Activated CD4-positive, alpha-beta T cell treated with anti-CD3 and anti-CD28 coated beads for 36 hours (primary cell): Measurements from ENCODE around the gene TTC17. TPM values are rescaled to one million over a fixed set of nuclear protein-coding genes. Genes with fewer than 3 reads are reported as not detected.
A peak's percentile ranks its signal among the peaks of the same experiment; 100 is the strongest.
"Not testable (repeated sequence)": the region's sequence is repeated elsewhere in the genome, so short reads cannot be mapped to it uniquely, and the experiment has no call there.

ENCODE experiments used
- ATAC-seq: fragments of 200-7000 bp; cut with Tn5 transposase; one replicate; pipeline ENCODE4 v1.10.0; 2021; ENCODE audit warnings: mild to moderate bottlenecking, moderate library complexity
- CTCF ChIA-PET: fragments of 350-600 bp; sonication (Branson Sonifier 250); formaldehyde crosslinking; loops from one replicate; lab custom pipeline; 2021; ENCODE audit warnings: antibody characterized with exemption; lab: Charles Lee
- POLR2A ChIA-PET: fragments of 350-600 bp; sonication (Branson Sonifier 250); formaldehyde crosslinking; loops from one replicate; lab custom pipeline; 2021; ENCODE audit warnings: antibody characterized with exemption, inconsistent platforms; lab: Charles Lee
- DNase-seq: peaks from one replicate; pipeline ENCODE4 v3.0.0-alpha.2; 2020
- H3K27ac Mint-ChIP-seq: one replicate; pipeline ENCODE4 v1.8.0; 2021; ENCODE audit warnings: mixed read lengths
- H3K27me3 Mint-ChIP-seq: one replicate; pipeline ENCODE4 v1.8.0; 2021; ENCODE audit warnings: mixed read lengths
- H3K36me3 Mint-ChIP-seq: one replicate; pipeline ENCODE4 v1.8.0; 2021; ENCODE audit warnings: low read depth, mixed read lengths
- H3K4me1 Mint-ChIP-seq: one replicate; pipeline ENCODE4 v1.8.0; 2021; ENCODE audit warnings: mixed read lengths
- H3K4me3 Mint-ChIP-seq: one replicate; pipeline ENCODE4 v1.8.0; 2021; ENCODE audit warnings: mild to moderate bottlenecking, moderate library complexity, mixed read lengths
- H3K9me3 Mint-ChIP-seq: one replicate; pipeline ENCODE4 v1.8.0; 2021; ENCODE audit warnings: low read depth, mixed read lengths
- intact Hi-C, 2 experiments: fragments of 100-400 bp; cut with DNase I in 1 of 2; cut with micrococcal nuclease in 1 of 2; formaldehyde crosslinking; loops; one replicate each; pipeline versions ENCODE4 v1.14.2 to v1.15.1; 2022 to 2024; cut with DNase I, micrococcal nuclease
- total RNA-seq, 2 experiments: library from RNA; stranded (reverse); gene quantifications; one replicate each; pipeline ENCODE4 v1.2.3, GENCODE V29; 2021

The TTC17 gene, protein sequence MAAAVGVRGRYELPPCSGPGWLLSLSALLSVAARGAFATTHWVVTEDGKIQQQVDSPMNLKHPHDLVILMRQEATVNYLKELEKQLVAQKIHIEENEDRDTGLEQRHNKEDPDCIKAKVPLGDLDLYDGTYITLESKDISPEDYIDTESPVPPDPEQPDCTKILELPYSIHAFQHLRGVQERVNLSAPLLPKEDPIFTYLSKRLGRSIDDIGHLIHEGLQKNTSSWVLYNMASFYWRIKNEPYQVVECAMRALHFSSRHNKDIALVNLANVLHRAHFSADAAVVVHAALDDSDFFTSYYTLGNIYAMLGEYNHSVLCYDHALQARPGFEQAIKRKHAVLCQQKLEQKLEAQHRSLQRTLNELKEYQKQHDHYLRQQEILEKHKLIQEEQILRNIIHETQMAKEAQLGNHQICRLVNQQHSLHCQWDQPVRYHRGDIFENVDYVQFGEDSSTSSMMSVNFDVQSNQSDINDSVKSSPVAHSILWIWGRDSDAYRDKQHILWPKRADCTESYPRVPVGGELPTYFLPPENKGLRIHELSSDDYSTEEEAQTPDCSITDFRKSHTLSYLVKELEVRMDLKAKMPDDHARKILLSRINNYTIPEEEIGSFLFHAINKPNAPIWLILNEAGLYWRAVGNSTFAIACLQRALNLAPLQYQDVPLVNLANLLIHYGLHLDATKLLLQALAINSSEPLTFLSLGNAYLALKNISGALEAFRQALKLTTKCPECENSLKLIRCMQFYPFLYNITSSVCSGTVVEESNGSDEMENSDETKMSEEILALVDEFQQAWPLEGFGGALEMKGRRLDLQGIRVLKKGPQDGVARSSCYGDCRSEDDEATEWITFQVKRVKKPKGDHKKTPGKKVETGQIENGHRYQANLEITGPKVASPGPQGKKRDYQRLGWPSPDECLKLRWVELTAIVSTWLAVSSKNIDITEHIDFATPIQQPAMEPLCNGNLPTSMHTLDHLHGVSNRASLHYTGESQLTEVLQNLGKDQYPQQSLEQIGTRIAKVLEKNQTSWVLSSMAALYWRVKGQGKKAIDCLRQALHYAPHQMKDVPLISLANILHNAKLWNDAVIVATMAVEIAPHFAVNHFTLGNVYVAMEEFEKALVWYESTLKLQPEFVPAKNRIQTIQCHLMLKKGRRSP
- 10 to 100 TPM; 50.0 to 57.9 TPM for total RNA-seq

DNA sequence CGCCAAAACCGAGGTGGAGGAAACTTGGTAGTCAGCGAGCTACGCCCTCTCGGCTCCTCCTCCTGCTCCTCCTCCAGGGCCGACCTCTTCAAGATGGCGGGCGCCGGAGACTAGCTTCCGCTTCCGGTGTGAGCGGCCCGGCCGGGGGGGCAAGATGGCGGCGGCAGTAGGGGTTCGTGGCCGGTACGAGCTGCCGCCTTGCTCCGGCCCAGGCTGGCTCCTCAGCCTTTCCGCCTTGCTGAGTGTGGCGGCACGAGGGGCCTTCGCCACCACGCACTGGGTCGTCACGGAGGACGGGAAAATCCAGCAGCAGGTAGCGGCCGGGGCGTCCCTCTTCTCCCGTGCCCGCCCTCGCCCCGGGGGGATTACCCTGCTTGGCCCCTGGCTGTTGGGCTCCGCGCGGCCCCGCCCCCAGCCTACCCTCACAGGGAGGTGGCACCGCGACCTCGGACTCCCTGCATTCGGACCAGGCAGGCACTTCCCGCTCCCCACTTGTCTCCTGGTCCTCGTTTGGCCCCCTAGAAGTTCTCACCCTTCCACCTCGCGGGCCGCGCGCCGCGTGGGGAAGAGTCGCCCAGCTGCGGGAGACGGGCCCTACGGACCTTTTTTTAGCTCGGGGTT is at the start of gene TTC17:
TSS of gene TTC17 (plus strand) at position 120 of the 621 bp plus-strand sequence. CDS start at position 155, 35 bp downstream.
- ChIA-PET POLR2A (interaction anchor here (1.5 to 1.8 kb wide), 4 partner anchors 9 to 321 kb away, joined by 6 to 15 read pairs (median 8); partner anchors contain the start of genes API5 and HSD17B12), CTCF (interaction anchor here (0.7 to 2.5 kb wide), 6 partner anchors 16 to 60 kb away, joined by 3 to 20 read pairs (median 3); partner anchors contain the start of gene API5)
- peak within 1 kb of the TSS; percentile 99 for H3K27ac Mint-ChIP-seq
- peak; percentile 97 for DNase-seq
- intact Hi-C loops, result loop anchor here (1.0 to 2.0 kb wide), 4 partner anchors 20 to 708 kb away; partner anchors contain the start of genes HSD17B12 (in 2 of the 2) and ACCS (in 1 of the 2)
- peaks cover 15% of the 10 kb centered on the region for H3K36me3 Mint-ChIP-seq
- peak within 1 kb of the TSS; percentile 98 for H3K4me3 Mint-ChIP-seq
- no peaks in the 10 kb centered on the region for H3K9me3 Mint-ChIP-seq
- H3K27me3 Mint-ChIP-seq, result no peaks in the 10 kb centered on the region
- H3K4me1 Mint-ChIP-seq, result peaks cover 45% of the 10 kb centered on the region
- ATAC-seq, result peak; percentile 96

DNA sequence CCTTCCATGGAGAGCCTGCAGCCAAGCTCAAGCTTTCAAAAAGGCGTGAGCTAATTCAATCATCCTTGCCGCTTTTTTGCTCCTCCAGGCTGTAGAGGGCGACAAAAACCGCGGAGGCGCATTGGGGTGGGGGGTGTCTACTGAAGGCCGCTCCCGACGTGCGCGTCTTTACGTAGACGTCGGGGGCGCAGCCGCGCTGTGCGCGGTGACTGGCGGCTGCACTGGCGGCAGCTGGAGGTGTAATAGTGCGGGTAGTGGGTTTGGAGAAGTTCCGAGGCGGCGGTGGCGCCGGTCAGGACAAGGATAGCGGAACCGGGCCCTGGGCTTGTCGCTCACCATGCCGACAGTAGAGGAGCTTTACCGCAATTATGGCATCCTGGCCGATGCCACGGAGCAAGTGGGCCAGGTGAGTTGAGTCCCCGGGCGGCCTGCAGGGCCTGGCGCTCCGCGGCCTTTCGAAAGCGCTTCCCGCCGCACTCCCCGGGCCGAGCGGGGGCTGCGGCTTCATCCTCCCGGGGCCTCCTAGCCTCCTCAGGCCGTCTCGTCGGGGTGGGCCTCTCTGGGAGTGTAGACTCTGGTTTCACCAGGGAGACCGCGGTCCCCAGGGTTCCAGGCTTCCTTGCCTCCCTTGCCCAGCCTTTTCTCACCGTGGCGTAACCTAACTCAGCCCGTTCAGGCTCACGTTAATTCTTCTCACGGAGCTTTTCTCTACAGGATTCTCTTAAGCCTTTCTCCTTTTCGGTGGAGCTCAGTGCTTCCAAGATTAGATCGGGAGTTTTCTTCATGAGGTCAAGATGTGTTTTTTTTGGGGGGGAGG is 46.7 kb upstream of the TTC17 start, which contains the start of gene API5:
TSS of gene API5 (plus strand) at position 206 of the 817 bp plus-strand sequence. CDS start at position 338, 132 bp downstream.
- H3K4me3 Mint-ChIP-seq, result peak within 1 kb of the TSS; percentile 95
- intact Hi-C loops, result loop anchor here (1.0 to 5.0 kb wide), 8 partner anchors 46 to 570 kb away; partner anchors contain the start of genes HSD17B12 (in 2 of the 2), TTC17 (in 2 of the 2) and ALKBH3 (in 1 of the 2)
- ChIA-PET POLR2A (interaction anchor here (0.6 to 1.9 kb wide), 6 partner anchors 45 to 568 kb away, joined by 3 to 15 read pairs (median 3); partner anchors contain the start of genes HSD17B12 and TTC17), CTCF (interaction anchor here (0.6 to 2.2 kb wide), 13 partner anchors 11 to 107 kb away, joined by 3 to 20 read pairs (median 5); partner anchors contain the start of gene TTC17)
- peaks cover 42% of the 10 kb centered on the region for H3K4me1 Mint-ChIP-seq
- peak within 1 kb of the TSS; percentile 96 for H3K27ac Mint-ChIP-seq
- no peaks in the 10 kb centered on the region for H3K9me3 Mint-ChIP-seq
- H3K36me3 Mint-ChIP-seq, result peaks cover 9% of the 10 kb centered on the region
- peak; percentile 97 for ATAC-seq
- no peaks in the 10 kb centered on the region for H3K27me3 Mint-ChIP-seq
- DNase-seq, result peak; percentile 97

DNA sequence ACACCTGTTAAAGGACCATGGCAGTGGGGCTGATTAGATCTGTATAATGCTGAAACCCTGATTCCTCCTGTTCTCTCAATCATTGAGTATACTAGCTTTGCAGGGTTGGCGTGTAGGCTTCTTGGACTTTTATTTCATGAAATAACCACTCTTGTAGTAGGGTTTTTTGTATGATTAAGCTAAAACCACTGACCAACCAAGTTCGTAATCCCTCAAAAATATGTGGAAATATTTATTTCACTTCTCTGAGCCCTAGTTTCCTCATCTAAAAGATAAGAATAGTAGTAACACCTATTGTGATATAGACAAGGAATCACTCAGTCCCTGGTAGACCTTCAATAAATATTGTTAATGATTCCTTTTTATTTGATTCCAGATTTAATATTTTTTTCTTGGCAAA is 42.8 kb upstream of the TTC17 start:
- CTCF ChIA-PET, result no interaction called here
- peaks cover 22% of the 10 kb centered on the region for H3K36me3 Mint-ChIP-seq
- peaks cover 42% of the 10 kb centered on the region for H3K4me1 Mint-ChIP-seq
- intact Hi-C loops, result loop anchor here in 1 of 2 experiments (2.0 kb wide), 1 partner anchor 103 kb away; no protein-coding TSS in a partner anchor
- peak overlapping the region; percentile 44 for H3K27ac Mint-ChIP-seq
- no peaks in the 10 kb centered on the region for H3K9me3 Mint-ChIP-seq
- no peak for ATAC-seq
- DNase-seq, result no peak
- POLR2A ChIA-PET, result no interaction called here
- H3K4me3 Mint-ChIP-seq, result no peak overlapping the region
- H3K27me3 Mint-ChIP-seq, result no peaks in the 10 kb centered on the region

DNA sequence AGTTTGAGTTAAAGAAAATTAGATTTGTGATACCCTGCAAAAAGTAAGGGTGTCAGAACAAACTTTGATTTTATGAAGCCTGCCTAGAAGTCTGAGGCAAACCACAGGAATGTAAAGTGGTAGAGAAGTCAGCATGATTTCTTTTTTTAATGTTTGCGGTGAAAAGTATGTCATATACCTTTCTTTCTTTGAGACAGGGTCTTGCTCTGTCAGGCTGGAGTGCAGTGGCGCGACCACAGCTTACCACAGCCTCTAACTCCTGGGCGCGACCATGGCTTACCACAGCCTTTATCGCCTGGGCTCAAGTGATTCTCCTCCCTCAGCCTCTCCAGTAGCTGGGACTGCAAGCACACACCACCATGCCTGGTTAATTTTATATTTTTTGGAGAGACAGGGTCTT is 42.3 kb upstream of the TTC17 start:
- Mint-ChIP-seq H3K4me3 (no peak overlapping the region), H3K36me3 (peaks cover 23% of the 10 kb centered on the region), H3K4me1 (peaks cover 41% of the 10 kb centered on the region), H3K9me3 (no peaks in the 10 kb centered on the region), H3K27ac (no peak overlapping the region), H3K27me3 (no peaks in the 10 kb centered on the region)
- ATAC-seq, result no peak
- peak; percentile 46 for DNase-seq
- ChIA-PET CTCF (interaction anchor here (0.7 kb wide), 1 partner anchor 776 kb away, joined by 3 read pairs; no protein-coding TSS in a partner anchor), POLR2A (no interaction called here)
- intact Hi-C loops, result loop anchor here in 1 of 2 experiments (2.0 kb wide), 1 partner anchor 102 kb away; no protein-coding TSS in a partner anchor

DNA sequence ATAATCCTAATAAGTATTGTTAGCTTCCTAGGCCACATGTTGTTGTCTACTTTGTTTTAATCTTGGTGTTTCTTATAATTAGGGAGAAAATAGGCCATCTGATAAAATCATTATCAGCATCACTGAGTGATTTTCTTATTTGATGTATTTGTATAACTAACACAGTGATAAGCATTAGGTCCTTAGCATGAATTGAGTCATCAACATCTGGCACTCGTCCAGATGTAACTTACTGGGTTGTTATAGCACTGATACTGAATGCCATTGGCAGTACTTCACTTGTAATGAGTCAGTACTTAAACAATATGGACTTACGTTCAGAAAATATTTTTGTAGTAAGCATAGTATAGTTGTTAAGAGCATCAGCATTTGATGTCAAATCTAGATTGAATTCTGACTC is 30.7 kb upstream of the TTC17 start:
- ATAC-seq (no peak), DNase-seq (no peak)
- Mint-ChIP-seq H3K4me1 (no peaks in the 10 kb centered on the region), H3K4me3 (no peak overlapping the region), H3K27me3 (no peaks in the 10 kb centered on the region), H3K27ac (no peak overlapping the region), H3K9me3 (no peaks in the 10 kb centered on the region), H3K36me3 (peaks cover 57% of the 10 kb centered on the region)
- intact Hi-C loops, result no loop called here
- ChIA-PET POLR2A (no interaction called here), CTCF (interaction anchor here (1.5 kb wide), 1 partner anchor 16 kb away, joined by 8 read pairs; the partner anchor contains the start of gene API5)

DNA sequence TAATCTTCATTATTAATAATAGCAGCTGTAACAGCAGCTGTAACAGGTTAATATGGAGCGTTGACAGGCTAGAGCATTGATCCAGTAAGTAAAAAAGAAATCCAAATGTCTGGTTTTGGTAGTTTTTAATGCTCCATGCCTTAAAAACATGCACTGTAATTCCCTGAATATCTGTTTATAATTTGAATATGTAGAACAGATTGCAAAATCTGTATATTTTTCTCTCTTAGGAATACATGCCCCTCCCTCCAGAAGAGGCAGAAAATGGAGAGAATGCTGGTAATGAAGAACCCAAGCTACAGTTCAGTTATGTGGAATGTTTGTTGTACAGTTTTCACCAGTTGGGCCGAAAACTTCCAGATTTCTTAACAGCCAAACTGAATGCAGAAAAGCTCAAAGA is 30.2 kb upstream of the TTC17 start:
- ATAC-seq (no peak), DNase-seq (no peak)
- no peak overlapping the region for H3K27ac Mint-ChIP-seq
- POLR2A ChIA-PET, result interaction anchor here (0.6 kb wide), 1 partner anchor 9 kb away, joined by 3 read pairs; no protein-coding TSS in a partner anchor
- H3K4me1 Mint-ChIP-seq, result no peaks in the 10 kb centered on the region
- CTCF ChIA-PET, result interaction anchor here (0.7 to 1.5 kb wide), 2 partner anchors 17 to 848 kb away, joined by 4 to 8 read pairs; partner anchors contain the start of gene API5
- H3K27me3 Mint-ChIP-seq, result no peaks in the 10 kb centered on the region
- no peak overlapping the region for H3K4me3 Mint-ChIP-seq
- H3K9me3 Mint-ChIP-seq, result no peaks in the 10 kb centered on the region
- intact Hi-C loops, result no loop called here
- H3K36me3 Mint-ChIP-seq, result peaks cover 53% of the 10 kb centered on the region

DNA sequence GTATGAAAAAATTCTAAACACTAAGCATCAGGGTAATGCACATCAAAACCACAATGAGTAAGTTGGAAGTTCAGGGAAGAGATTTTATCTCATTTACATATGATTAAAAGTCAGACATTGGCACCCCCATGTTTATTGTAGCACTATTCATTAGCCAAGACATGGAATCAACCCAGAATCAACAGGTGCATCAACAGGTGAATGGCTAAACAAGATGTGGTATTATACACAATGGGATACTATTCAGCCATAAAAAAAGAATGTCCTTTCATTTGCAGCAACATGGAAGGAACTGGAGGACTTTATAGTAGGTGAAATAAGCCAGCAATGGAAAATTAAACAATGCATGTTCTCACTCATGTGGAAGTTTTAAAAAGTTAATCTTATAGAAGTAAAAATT is 17.6 kb upstream of the TTC17 start:
- Mint-ChIP-seq H3K36me3 (peaks cover 46% of the 10 kb centered on the region), H3K27ac (no peak overlapping the region), H3K4me1 (no peaks in the 10 kb centered on the region), H3K4me3 (no peak overlapping the region), H3K27me3 (no peaks in the 10 kb centered on the region), H3K9me3 (no peaks in the 10 kb centered on the region)
- intact Hi-C loops, result no loop called here
- CTCF ChIA-PET, result no interaction called here
- ATAC-seq (no peak), DNase-seq (no peak)
- POLR2A ChIA-PET, result interaction anchor here (1.1 kb wide), 1 partner anchor 19 kb away, joined by 3 read pairs; no protein-coding TSS in a partner anchor

DNA sequence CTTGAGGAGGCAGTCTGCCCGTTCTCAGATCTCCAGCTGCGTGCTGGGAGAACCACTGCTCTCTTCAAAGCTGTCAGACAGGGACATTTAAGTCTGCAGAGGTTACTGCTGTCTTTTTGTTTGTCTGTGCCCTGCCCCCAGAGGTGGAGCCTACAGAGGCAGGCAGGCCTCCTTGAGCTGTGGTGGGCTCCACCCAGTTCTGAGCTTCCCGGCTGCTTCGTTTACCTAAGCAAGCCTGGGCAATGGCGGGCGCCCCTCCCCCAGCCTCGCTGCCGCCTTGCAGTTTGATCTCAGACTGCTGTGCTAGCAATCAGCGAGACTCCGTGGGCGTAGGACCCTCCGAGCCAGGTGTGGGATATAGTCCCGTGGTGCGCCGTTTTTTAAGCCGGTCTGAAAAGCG is 7.3 kb upstream of the TTC17 start:
- DNase-seq, H3K4me3 Mint-ChIP-seq, H3K36me3 Mint-ChIP-seq, H3K9me3 Mint-ChIP-seq, POLR2A ChIA-PET, H3K4me1 Mint-ChIP-seq, CTCF ChIA-PET, H3K27ac Mint-ChIP-seq, ATAC-seq, H3K27me3 Mint-ChIP-seq, intact Hi-C loops: not testable (repeated sequence)

DNA sequence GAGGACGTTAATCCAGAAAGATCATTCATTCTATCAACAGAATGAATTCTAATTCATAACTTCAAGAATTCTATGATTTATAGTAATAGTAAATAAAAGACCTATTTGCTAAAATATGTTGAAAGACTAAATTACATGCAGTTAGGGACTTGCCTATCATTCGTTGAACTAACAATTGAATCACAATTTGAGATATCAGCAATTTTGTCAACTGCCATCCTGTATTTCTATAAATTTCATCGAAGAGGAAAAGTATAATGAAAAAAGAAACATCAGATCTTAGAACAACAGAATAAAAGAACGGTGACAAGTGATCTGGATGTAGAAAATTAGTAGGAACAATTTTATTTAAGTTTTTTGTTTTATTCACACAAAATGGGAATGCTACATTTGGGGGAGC is 4.4 kb upstream of the TTC17 start:
- ATAC-seq (no peak), DNase-seq (no peak)
- CTCF ChIA-PET, result no interaction called here
- intact Hi-C loops, result no loop called here
- Mint-ChIP-seq H3K9me3 (no peaks in the 10 kb centered on the region), H3K36me3 (peaks cover 10% of the 10 kb centered on the region), H3K4me3 (no peak overlapping the region), H3K4me1 (peaks cover 10% of the 10 kb centered on the region), H3K27me3 (no peaks in the 10 kb centered on the region), H3K27ac (no peak overlapping the region)
- POLR2A ChIA-PET, result no interaction called here
